ENCODE data around the gene HS3ST6. TPM values are rescaled to one million over a fixed set of nuclear protein-coding genes. Genes with fewer than 3 reads are reported as not detected.

Gene HS3ST6
- total and polyA plus RNA-seq, 2 of the 13 experiments (the other 11 are each of a cell fraction or from before 2014, with no cell fraction given) = not detected

DNA sequence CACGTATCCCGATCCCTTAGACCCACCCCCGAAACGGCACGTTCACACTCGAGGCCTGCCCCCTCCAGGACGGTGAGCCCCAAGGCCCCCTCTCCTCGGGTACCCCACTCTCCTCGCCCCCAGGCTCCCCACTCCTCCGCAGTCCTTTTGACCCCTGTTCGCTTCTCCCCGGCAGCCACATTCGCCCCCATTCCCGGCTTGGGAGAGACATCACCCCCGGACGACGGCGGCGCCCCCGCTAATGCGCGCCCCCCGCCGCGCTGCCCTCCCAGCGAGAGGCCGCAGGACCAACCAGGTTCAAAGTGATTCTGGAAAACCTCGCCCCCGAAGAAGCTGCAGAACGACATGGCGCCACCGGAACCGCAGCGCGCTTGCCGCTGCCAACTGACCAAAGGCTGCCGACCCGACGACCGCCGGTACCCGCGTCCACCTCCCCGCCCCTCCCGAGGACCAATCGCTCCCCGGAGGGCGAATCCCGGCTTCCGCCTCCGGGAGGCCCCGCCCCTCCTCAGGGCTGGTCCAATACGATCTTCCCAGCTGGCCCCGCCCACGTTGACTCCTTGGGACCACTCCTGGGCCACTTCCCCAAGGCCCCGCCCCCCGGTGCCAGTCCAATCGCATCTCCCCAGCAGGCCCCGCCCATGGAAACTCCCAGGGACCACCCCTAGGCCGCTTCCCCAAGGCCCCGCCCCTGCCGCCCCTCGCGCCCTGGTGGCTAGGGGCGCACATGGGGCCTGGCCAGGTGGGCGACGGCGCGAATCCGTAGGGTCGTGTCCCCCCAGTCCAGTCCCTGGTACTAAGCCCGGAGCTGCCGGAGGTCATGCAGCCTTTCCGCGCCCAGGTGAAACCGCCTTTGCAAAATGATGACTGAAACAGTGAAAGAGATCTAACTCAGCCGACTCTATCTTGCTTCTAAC, 24.9 kb upstream of the HS3ST6 start, which contains the start of gene MSRB1 (continued):
- TF ChIP-seq ZNF709 (CRISPR knock-in tag; IDR thresholded peaks at IDR 0.05) (peak; percentile 30), U2AF1 (optimal IDR thresholded peaks at IDR 0.05; ENCODE audit: low read depth, low read length) (no peak), ISX (CRISPR knock-in tag; conservative IDR thresholded peaks at IDR 0.05) (no peak), TMF1 (CRISPR knock-in tag; IDR thresholded peaks at IDR 0.05; ENCODE audit: low read depth) (no peak; the same call in 1 of the 2 replicates), RCOR2 (CRISPR knock-in tag; IDR thresholded peaks at IDR 0.05) (no peak), DMTF1 (CRISPR knock-in tag; IDR thresholded peaks at IDR 0.05) (peak; percentile 34; the same call in 1 of the 2 replicates), ZFP41 (CRISPR knock-in tag; IDR thresholded peaks at IDR 0.05; ENCODE audit: borderline replicate concordance) (no peak), ARID4A (CRISPR knock-in tag; IDR thresholded peaks at IDR 0.05; ENCODE audit: borderline replicate concordance) (peak; percentile 91), ZNF383 (CRISPR knock-in tag; IDR thresholded peaks at IDR 0.05; ENCODE audit: borderline replicate concordance) (no peak), ZNF629 (CRISPR knock-in tag; conservative IDR thresholded peaks at IDR 0.05) (no peak), PAX8 (CRISPR knock-in tag; IDR thresholded peaks at IDR 0.05; ENCODE audit: borderline replicate concordance) (peak; percentile 97), ZSCAN20 (CRISPR knock-in tag; IDR thresholded peaks at IDR 0.05; ENCODE audit: borderline replicate concordance) (no peak), NFIB (CRISPR knock-in tag; IDR thresholded peaks at IDR 0.05; ENCODE audit: borderline replicate concordance) (no peak), SIX1 (CRISPR knock-in tag; IDR thresholded peaks at IDR 0.05; ENCODE audit: borderline replicate concordance) (no peak), ZNF790 (CRISPR knock-in tag; IDR thresholded peaks at IDR 0.05; ENCODE audit: borderline replicate concordance) (peak; percentile 33; the same call in 1 of the 2 replicates), ZBTB25 (CRISPR knock-in tag; IDR thresholded peaks at IDR 0.05) (peak; percentile 65; the same call in 1 of the 2 replicates), ERF (CRISPR knock-in tag; IDR thresholded peaks at IDR 0.05) (peak; percentile 80; the same call in 1 of the 2 replicates), TBL1XR1 (IDR thresholded peaks at IDR 0.05; ENCODE audit: borderline replicate concordance, low read length, partially characterized antibody) (no peak), ZNF75D (CRISPR knock-in tag; IDR thresholded peaks at IDR 0.05; ENCODE audit: borderline replicate concordance) (no peak), FOXA1 (IDR thresholded peaks at IDR 0.05) (no peak), FOXA1 (CRISPR knock-in tag; IDR thresholded peaks at IDR 0.05) (no peak), EHMT2 (IDR thresholded peaks at IDR 0.05; ENCODE audit: borderline replicate concordance, low read depth, low read length) (no peak)
